CD4-positive, alpha-beta T cell treated with Interleukin-21 for 1 hour (primary cell): ENCODE measurements around the gene SBSN.
"Not testable (repeated sequence)": the region's sequence is repeated elsewhere in the genome, so short reads cannot be mapped to it uniquely, and the experiment has no call there.

Source experiments
- DNase-seq: peaks from one replicate; pipeline ENCODE4 v3.0.0-alpha.2; 2020

SBSN gene

GRCh38 chr19:35501684-35502083, 26.4 kb downstream of the SBSN start:
- DNase-seq: no peak

- DNase-seq: no peak
Measured at GRCh38 chr19:35500611-35501010, 27.5 kb downstream of the SBSN start.

GRCh38 chr19:35498984-35499527, 29.1 kb downstream of the SBSN start:
- no peak for DNase-seq

- DNase-seq: no peak
Measured at GRCh38 chr19:35498220-35498619, 29.9 kb downstream of the SBSN start.

- no peak for DNase-seq
Measured at GRCh38 chr19:35497406-35497805, 30.7 kb downstream of the SBSN start.

- peak; percentile 69 for DNase-seq
Measured at GRCh38 chr19:35495107-35496064, 32.7 kb downstream of the SBSN start.

GRCh38 chr19:35493971-35494370, 34.1 kb downstream of the SBSN start:
- no peak for DNase-seq

- DNase-seq: no peak
Measured at GRCh38 chr19:35491836-35492360, 36.2 kb downstream of the SBSN start.

GRCh38 chr19:35490364-35490763, 37.7 kb downstream of the SBSN start, which contains the start of gene KRTDAP:
KRTDAP (minus strand) TSS chr19:35490464; CDS start chr19:35490442, 22 bp downstream.
- no peak for DNase-seq

- no peak for DNase-seq
Measured at GRCh38 chr19:35488677-35489076, 39.4 kb downstream of the SBSN start.

GRCh38 chr19:35487656-35488182, 40.4 kb downstream of the SBSN start:
- no peak for DNase-seq

- DNase-seq: no peak
Measured at GRCh38 chr19:35486268-35486708, 41.8 kb downstream of the SBSN start.

GRCh38 chr19:35484252-35485036, 43.7 kb downstream of the SBSN start:
- no peak for DNase-seq

- no peak for DNase-seq
Measured at GRCh38 chr19:35483089-35483488, 45.0 kb downstream of the SBSN start.

- no peak for DNase-seq
Measured at GRCh38 chr19:35478794-35479677, 49.1 kb downstream of the SBSN start.

- DNase-seq: no peak
Measured at GRCh38 chr19:35476149-35476548, 52.0 kb downstream of the SBSN start.

- DNase-seq: not testable (repeated sequence)
Measured at GRCh38 chr19:35474594-35474993, 53.5 kb downstream of the SBSN start.

GRCh38 chr19:35474104-35474503, 54.0 kb downstream of the SBSN start:
- no peak for DNase-seq
